ENCODE measurements around the gene ZRANB2.

The ZRANB2 gene

DNA sequence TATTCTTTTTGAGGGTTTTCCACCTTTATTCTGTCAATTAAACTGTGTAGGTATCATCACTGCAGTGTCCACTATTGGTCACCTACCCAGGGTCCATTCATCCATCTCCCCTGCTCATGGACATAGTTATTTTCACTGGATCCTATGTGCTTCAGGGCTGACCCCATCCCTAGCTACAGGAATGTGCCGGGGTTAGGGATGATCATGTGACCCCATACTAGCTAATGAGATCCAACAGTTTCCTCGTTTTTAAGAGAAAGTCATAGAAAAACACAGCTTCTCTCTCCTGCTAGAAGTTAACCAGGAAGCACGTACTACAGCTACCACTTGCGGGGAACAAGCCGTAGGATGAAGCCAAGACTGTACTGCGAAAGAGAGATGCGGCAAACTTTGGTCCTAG is 52.8 kb downstream of the ZRANB2 start:
- no peak for DNase-seq

DNA sequence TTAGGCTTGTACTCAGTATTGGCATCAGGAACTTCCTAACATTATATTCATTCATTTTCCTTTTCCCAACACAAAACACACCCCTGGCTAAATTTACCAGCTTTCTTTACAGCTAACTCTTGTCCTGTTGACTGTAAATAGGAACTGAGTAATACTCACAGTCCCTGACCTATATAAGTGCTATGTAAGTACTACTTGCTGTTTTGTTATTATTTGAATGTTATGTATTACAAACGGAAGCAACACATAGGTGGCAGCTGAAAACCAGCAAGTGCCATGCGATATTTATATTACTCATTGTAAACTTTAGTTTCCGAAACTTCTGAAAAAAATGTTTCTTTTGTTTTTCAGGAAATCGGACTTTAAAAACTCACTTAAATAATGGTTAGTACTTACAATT is 54.7 kb downstream of the ZRANB2 start:
- no peak for DNase-seq

DNA sequence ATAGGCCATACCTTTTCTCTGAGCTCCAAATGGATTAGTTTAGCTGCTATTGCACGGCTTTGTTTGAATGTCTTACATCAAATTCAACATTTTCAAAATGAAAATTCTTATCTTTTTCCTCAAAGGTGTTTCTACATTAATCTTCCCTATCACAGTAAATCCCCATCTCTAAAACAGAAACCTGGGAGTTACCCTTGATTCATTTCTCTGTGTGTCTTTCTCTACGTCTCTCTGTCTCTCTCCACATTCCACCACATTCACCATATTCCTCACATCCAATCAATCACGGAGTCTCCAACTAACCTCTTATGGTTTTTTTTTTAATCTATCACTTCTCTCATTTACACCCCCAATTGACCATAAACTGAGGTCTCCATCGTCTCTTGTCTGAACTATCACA is 57.3 kb downstream of the ZRANB2 start:
- DNase-seq = no peak

DNA sequence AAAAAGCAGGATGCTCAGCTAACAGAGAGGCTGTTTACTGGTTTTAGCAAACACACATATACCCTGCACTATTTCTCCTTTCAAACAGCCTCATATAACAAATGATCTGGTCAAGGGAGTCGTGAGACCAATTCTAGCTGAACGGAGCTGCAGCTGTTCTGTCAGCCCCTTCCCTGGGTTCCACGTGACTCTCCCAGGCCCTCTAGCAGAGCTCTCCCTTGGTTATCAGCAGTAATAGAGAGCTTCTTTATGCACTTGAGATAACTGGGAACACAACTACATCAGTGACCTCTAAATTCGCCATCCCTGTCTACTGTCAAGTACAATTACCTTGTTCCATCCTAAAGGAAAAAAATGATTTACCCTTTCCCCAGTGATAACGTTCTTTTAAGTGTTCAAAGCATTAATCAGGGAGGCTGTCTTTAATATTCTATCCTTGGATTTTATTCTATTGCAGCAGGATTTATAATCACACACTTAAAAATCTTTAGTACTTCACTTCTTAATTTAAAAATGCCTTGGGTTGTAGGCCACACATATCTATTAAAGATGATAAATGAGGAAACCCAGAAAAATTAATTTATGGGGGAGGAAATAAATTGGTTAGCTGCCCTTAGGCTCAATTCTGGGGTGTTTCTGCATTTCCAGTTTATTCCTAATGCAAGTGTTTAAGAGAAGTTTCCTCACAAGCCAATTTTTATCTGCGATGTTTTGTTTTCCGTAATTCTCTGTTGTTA is 61.4 kb downstream of the ZRANB2 start:
- DNase-seq = no peak

DNA sequence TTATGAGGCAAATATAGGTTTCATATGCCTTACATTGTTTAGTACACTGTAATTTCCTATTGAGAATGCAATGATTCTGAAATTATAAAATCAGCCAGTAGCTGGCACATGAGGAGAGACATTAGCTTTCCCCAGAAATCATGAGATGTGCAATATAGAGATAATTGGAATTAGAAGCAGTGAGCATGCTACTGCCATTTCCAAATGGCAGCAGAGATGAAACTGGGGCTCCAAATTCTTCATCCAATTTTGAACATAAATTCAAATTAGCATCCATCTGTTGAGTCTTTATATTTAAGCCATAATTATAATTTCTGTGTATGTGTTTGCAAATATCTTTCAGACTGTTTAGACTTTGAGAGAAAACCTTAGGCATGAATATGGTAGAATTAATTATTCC is 62.0 kb downstream of the ZRANB2 start:
- no peak for DNase-seq

DNA sequence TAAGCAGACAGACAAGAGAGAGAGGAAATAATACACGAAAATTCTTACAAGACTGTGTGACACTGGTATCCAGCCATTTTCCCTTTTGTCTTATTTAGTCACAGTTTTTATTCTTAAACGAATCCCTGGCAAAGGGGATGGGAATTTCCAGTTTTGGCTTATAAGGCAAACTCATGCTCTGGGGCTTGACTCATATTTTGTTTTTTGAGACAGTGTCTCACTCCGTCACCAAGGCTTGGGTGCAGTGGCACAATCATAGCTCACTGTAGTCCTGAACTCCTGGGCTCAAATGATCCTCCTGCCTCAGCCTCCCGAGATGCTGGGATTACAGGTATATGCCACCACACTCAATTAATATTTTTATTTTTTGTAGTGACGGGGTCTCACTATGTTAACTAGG is 65.1 kb downstream of the ZRANB2 start:
- DNase-seq = no peak

DNA sequence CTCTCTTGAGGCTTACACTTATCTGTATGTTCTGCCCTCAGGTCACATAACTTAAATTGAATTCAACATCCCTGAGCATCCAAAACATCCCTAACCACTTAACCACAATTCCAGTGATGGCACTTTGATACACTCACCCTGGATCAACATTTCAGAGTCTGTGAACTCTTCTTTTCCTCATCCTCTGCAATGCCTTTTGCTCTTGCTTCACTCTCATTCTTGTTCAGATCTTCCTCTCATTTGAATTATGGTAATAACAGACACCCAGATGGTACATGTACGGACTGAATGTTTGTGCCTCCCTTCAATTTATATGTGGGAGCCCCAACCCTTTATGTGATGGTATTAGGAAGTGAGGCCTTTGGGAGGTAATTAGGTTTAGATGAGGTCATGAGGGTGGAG is 66.7 kb downstream of the ZRANB2 start:
- DNase-seq = no peak
